ENCODE data around the gene ST6GALNAC6.

- TF ChIP-seq, protein P1, sequence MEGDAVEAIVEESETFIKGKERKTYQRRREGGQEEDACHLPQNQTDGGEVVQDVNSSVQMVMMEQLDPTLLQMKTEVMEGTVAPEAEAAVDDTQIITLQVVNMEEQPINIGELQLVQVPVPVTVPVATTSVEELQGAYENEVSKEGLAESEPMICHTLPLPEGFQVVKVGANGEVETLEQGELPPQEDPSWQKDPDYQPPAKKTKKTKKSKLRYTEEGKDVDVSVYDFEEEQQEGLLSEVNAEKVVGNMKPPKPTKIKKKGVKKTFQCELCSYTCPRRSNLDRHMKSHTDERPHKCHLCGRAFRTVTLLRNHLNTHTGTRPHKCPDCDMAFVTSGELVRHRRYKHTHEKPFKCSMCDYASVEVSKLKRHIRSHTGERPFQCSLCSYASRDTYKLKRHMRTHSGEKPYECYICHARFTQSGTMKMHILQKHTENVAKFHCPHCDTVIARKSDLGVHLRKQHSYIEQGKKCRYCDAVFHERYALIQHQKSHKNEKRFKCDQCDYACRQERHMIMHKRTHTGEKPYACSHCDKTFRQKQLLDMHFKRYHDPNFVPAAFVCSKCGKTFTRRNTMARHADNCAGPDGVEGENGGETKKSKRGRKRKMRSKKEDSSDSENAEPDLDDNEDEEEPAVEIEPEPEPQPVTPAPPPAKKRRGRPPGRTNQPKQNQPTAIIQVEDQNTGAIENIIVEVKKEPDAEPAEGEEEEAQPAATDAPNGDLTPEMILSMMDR (conservative IDR thresholded peaks at IDR 0.05; ENCODE audit: low read length) = peak; percentile 35; the same call in 1 of the 2 replicates
- TF ChIP-seq EZH2phosphoT487 (IDR thresholded peaks at IDR 0.05; ENCODE audit: borderline replicate concordance) = no peak
These were observed 34.8 kb upstream of the ST6GALNAC6 start for GRCh38 chr9:127934248-127934647.

Measured in Loucy (cell line).